Measurements from ENCODE around the gene TMX1. TPM values are rescaled to one million over a fixed set of nuclear protein-coding genes. Genes with fewer than 3 reads are reported as not detected.

The TMX1 gene
- total RNA-seq, 3 donors from 2014 or later: 31.5 to 44.1 (median 41.8) TPM

GRCh38 chr14:51261151-51261550 lies 21.1 kb downstream of the TMX1 start:
- intact Hi-C loops (cut with DNase I; ENCODE audit: low total_unique reads): no loop called here
- no peak overlapping the region for H3K27ac ChIP-seq
- TF ChIP-seq CTCF (IDR thresholded peaks at IDR 0.05): no peak
- TF ChIP-seq POLR2AphosphoS5 (IDR thresholded peaks at IDR 0.05): no peak
- TF ChIP-seq POLR2A (IDR thresholded peaks at IDR 0.05): no peak
- H3K4me1 ChIP-seq: no peaks in the 10 kb centered on the region
- DNase-seq (ENCODE audit: low spot score in 2 of 2): no peak
- no peaks in the 10 kb centered on the region for H3K27me3 ChIP-seq
- H3K36me3 ChIP-seq: no peaks in the 10 kb centered on the region
- H3K4me3 ChIP-seq: no peak overlapping the region
- H3K9me3 ChIP-seq: no peaks in the 10 kb centered on the region

- TF ChIP-seq POLR2A (IDR thresholded peaks at IDR 0.05) (no peak), POLR2AphosphoS5 (IDR thresholded peaks at IDR 0.05) (no peak), CTCF (IDR thresholded peaks at IDR 0.05) (no peak)
- no peaks in the 10 kb centered on the region for H3K36me3 ChIP-seq
- no peaks in the 10 kb centered on the region for H3K9me3 ChIP-seq
- intact Hi-C loops (cut with DNase I; ENCODE audit: low total_unique reads): no loop called here
- no peak for DNase-seq (ENCODE audit: low spot score in 2 of 2)
- no peaks in the 10 kb centered on the region for H3K4me1 ChIP-seq
- no peaks in the 10 kb centered on the region for H3K27me3 ChIP-seq
- H3K4me3 ChIP-seq: no peak overlapping the region
- H3K27ac ChIP-seq: no peak overlapping the region
Measured at GRCh38 chr14:51262868-51263267, 22.8 kb downstream of the TMX1 start.

- TF ChIP-seq CTCF (IDR thresholded peaks at IDR 0.05) (no peak), POLR2A (IDR thresholded peaks at IDR 0.05) (no peak), POLR2AphosphoS5 (IDR thresholded peaks at IDR 0.05) (no peak)
- intact Hi-C loops (cut with DNase I; ENCODE audit: low total_unique reads): no loop called here
Measured at GRCh38 chr14:51269634-51270033, 29.6 kb downstream of the TMX1 start.

GRCh38 chr14:51276605-51277004 lies 36.6 kb downstream of the TMX1 start:
- Histone ChIP-seq H3K27me3 (no peaks in the 10 kb centered on the region), H3K4me1 (no peaks in the 10 kb centered on the region), H3K9me3 (no peaks in the 10 kb centered on the region), H3K36me3 (no peaks in the 10 kb centered on the region), H3K4me3 (no peak overlapping the region), H3K27ac (no peak overlapping the region)
- intact Hi-C loops (cut with DNase I; ENCODE audit: low total_unique reads): no loop called here
- no peak for TF ChIP-seq CTCF (IDR thresholded peaks at IDR 0.05)
- TF ChIP-seq POLR2AphosphoS5 (IDR thresholded peaks at IDR 0.05): no peak
- TF ChIP-seq POLR2A (IDR thresholded peaks at IDR 0.05): no peak
- DNase-seq (ENCODE audit: low spot score in 2 of 2): no peak

More at GRCh38 chr14:51269634-51270033, 29.6 kb downstream of the TMX1 start:
- H3K4me1 ChIP-seq: no peaks in the 10 kb centered on the region
- no peak overlapping the region for H3K27ac ChIP-seq
- H3K36me3 ChIP-seq: no peaks in the 10 kb centered on the region
- H3K27me3 ChIP-seq: no peaks in the 10 kb centered on the region
- no peak overlapping the region for H3K4me3 ChIP-seq
- H3K9me3 ChIP-seq: no peaks in the 10 kb centered on the region
- DNase-seq (ENCODE audit: low spot score in 2 of 2): no peak

- no peak for DNase-seq (ENCODE audit: low spot score in 2 of 2)
- no peaks in the 10 kb centered on the region for H3K27me3 ChIP-seq
- intact Hi-C loops (cut with DNase I; ENCODE audit: low total_unique reads): no loop called here
- H3K27ac ChIP-seq: no peak overlapping the region
- no peaks in the 10 kb centered on the region for H3K36me3 ChIP-seq
- no peaks in the 10 kb centered on the region for H3K9me3 ChIP-seq
- TF ChIP-seq POLR2AphosphoS5 (IDR thresholded peaks at IDR 0.05): no peak
- TF ChIP-seq CTCF (IDR thresholded peaks at IDR 0.05): no peak
- no peak for TF ChIP-seq POLR2A (IDR thresholded peaks at IDR 0.05)
- H3K4me3 ChIP-seq: no peak overlapping the region
- no peaks in the 10 kb centered on the region for H3K4me1 ChIP-seq
Measured at GRCh38 chr14:51277753-51278415, 37.8 kb downstream of the TMX1 start.
